ENCODE measurements around the gene CAMK1G. TPM values are rescaled to one million over a fixed set of nuclear protein-coding genes. Genes with fewer than 3 reads are reported as not detected.

Gene CAMK1G
- total and polyA plus RNA-seq, 8 donors: 0.29 to 9.9 (median 8.2) TPM

DNA sequence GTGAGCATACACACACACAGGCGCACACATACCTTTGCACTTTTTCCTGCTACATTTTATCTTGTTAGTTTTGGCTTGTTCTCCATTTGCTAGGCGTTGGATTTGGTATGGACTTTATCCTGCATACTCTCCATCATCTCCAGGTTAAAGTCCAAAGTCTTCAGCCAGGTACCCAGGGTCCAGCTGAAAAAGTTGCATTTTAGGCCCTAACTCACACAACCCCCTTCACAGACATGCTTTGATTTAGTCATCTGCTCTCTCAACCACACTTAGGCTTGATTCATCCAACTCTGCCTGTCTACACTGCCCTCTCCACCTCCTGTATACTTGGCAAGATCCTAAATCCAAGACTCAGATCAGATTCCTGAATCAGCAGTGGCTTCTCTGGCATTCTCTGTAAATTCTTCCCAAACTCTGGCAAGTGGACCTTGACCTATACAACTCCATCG lies 79.4 kb downstream of the CAMK1G start:
- DNase-seq (no peak), ATAC-seq (no peak)
- intact Hi-C loops (cut with DNase I): no loop called here
- Histone ChIP-seq H3K4me1 (peaks cover 0 to 34% of the 10 kb centered on the region in 2 donors), H3K27ac (no peak overlapping the region), H3K36me3 (no peaks in the 10 kb centered on the region), H3K4me3 (no peak overlapping the region), H3K9me3 (no peaks in the 10 kb centered on the region), H3K27me3 (no peaks in the 10 kb centered on the region)
- TF ChIP-seq CTCF (IDR thresholded peaks at IDR 0.05): no peak

Small RNA genes lying within 50 kb of the gene (microRNA-seq; reads per million reads assigned to microRNA genes)
- gene MIR4260: 0 reads per million in 2 donors

Other genes with a start within 250 kb of the CAMK1G start
- gene LAMB3, start 68.7 kb downstream of the CAMK1G start, total RNA-seq: 100 to 1,000 TPM in 1 of 2 donors, 10 to 100 TPM in 1; 64.1 to 126 TPM
- 100 to 1,000 TPM in 1 of 6 donors, 10 to 100 TPM in 5; 54.1 to 102 (median 66.9) TPM for gene LAMB3, start 68.7 kb downstream of the CAMK1G start, polyA plus RNA-seq (ENCODE audit: insufficient read length in 6 of 6)
- gene G0S2, start 91.7 kb downstream of the CAMK1G start, total RNA-seq: 10 to 100 TPM; 10.6 to 89.1 TPM
- gene G0S2, start 91.7 kb downstream of the CAMK1G start, polyA plus RNA-seq (ENCODE audit: insufficient read length in 6 of 6): 10 to 100 TPM; 24.1 to 60.8 (median 36.7) TPM
- 10 to 100 TPM in 1 of 2 donors, 1 to 10 TPM in 1; 8.1 to 30.7 TPM for gene HSD11B1, start 121.1 kb downstream of the CAMK1G start, total RNA-seq
- 10 to 100 TPM in 1 of 6 donors, 1 to 10 TPM in 5; 5.1 to 10.3 (median 5.9) TPM for gene HSD11B1, start 121.1 kb downstream of the CAMK1G start, polyA plus RNA-seq (ENCODE audit: insufficient read length in 6 of 6)
- gene TRAF3IP3, start 172.3 kb downstream of the CAMK1G start, total RNA-seq: 10 to 100 TPM in 1 of 2 donors, 1 to 10 TPM in 1; 4.5 to 13.5 TPM
- 1 to 10 TPM; 2.2 to 3.4 (median 3.0) TPM for gene TRAF3IP3, start 172.3 kb downstream of the CAMK1G start, polyA plus RNA-seq (ENCODE audit: insufficient read length in 6 of 6)
- 1 to 10 TPM; 1.8 to 2.2 TPM for gene C1orf74, start 200.8 kb downstream of the CAMK1G start, total RNA-seq
- 1 to 10 TPM; 2.7 to 3.4 (median 3.2) TPM for gene C1orf74, start 200.8 kb downstream of the CAMK1G start, polyA plus RNA-seq (ENCODE audit: insufficient read length in 6 of 6)
- gene IRF6, start 222.4 kb downstream of the CAMK1G start, total RNA-seq: 10 to 100 TPM; 15.7 to 26.5 TPM
- 10 to 100 TPM; 17.4 to 23.6 (median 19.3) TPM for gene IRF6, start 222.4 kb downstream of the CAMK1G start, polyA plus RNA-seq (ENCODE audit: insufficient read length in 6 of 6)
- 1 to 10 TPM; 4.1 to 7.2 TPM for gene UTP25, start 244.3 kb downstream of the CAMK1G start, total RNA-seq
- gene UTP25, start 244.3 kb downstream of the CAMK1G start, polyA plus RNA-seq (ENCODE audit: insufficient read length in 6 of 6): 10 to 100 TPM in 4 of 6 donors, 1 to 10 TPM in 2; 9.8 to 11.5 (median 11.0) TPM